ENCODE measurements around the gene OR51V1. TPM values are rescaled to one million over a fixed set of nuclear protein-coding genes. Genes with fewer than 3 reads are reported as not detected.

The OR51V1 gene
- total RNA-seq, 1 experiment from 2014 or later, result not detected

DNA sequence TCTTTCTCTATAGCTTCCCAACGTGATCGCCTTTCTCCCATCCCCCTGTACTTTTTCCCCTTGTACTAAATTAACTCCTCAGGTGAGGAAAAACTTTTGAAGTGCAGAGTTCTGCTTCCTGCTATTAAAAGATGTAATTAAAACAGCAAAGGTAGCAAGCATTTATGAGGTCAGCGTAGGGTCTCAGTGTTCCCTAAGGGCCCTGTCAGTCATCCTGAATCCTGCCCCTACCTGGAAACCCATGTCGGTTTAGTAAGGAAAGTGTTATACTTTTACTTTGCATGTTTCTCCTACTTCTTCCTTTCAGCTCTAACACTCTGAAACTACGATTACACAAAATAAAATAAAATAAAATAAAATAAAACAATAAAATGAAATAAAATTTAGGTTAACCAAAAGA is 27.6 kb upstream of the OR51V1 start:
- H3K4me1 ChIP-seq (ENCODE audit: insufficient read depth, low read length), result no peaks in the 10 kb centered on the region
- H3K9ac ChIP-seq (ENCODE audit: low read length), result no peak overlapping the region
- H3K36me3 ChIP-seq (ENCODE audit: low read depth, low read length), result no peaks in the 10 kb centered on the region
- H3K4me3 ChIP-seq (ENCODE audit: low read length), result no peak overlapping the region
- TF ChIP-seq, protein P1, sequence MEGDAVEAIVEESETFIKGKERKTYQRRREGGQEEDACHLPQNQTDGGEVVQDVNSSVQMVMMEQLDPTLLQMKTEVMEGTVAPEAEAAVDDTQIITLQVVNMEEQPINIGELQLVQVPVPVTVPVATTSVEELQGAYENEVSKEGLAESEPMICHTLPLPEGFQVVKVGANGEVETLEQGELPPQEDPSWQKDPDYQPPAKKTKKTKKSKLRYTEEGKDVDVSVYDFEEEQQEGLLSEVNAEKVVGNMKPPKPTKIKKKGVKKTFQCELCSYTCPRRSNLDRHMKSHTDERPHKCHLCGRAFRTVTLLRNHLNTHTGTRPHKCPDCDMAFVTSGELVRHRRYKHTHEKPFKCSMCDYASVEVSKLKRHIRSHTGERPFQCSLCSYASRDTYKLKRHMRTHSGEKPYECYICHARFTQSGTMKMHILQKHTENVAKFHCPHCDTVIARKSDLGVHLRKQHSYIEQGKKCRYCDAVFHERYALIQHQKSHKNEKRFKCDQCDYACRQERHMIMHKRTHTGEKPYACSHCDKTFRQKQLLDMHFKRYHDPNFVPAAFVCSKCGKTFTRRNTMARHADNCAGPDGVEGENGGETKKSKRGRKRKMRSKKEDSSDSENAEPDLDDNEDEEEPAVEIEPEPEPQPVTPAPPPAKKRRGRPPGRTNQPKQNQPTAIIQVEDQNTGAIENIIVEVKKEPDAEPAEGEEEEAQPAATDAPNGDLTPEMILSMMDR (conservative IDR thresholded peaks at IDR 0.05; ENCODE audit: low read depth, low read length), result no peak
- TF ChIP-seq EZH2phosphoT487 (IDR thresholded peaks at IDR 0.05; ENCODE audit: borderline replicate concordance, low read length) (no peak), EZH2 (IDR thresholded peaks at IDR 0.05; ENCODE audit: low read length, unreplicated experiment) (no peak)
- ATAC-seq, result no peak
- DNase-seq, result no peak
- H3K27me3 ChIP-seq (ENCODE audit: low read length), result no peaks in the 10 kb centered on the region
- no peak overlapping the region for H3K27ac ChIP-seq (ENCODE audit: low read length)
- no peaks in the 10 kb centered on the region for H3K79me2 ChIP-seq (ENCODE audit: low read length)
- no peak overlapping the region for H2AFZ ChIP-seq (ENCODE audit: low read length)
- no peaks in the 10 kb centered on the region for H3F3A ChIP-seq (ENCODE audit: low read length, unreplicated experiment)
- no peaks in the 10 kb centered on the region for H3K9me2 ChIP-seq (replicated peaks; ENCODE audit: low read length)
- BruUV-seq (replicated peaks), result no TSS peak
- CTCF ChIA-PET, result no interaction called here
- no peaks in the 10 kb centered on the region for H3K9me3 ChIP-seq (ENCODE audit: low read length)
- POLR2A ChIA-PET (ENCODE audit: unreplicated experiment), result no interaction called here
- intact Hi-C loops (cut with micrococcal nuclease), result no loop called here
- no peak overlapping the region for H3K4me2 ChIP-seq (ENCODE audit: low read length)
- H4K20me1 ChIP-seq (ENCODE audit: low read length), result no peaks in the 10 kb centered on the region

GRCh38 chr11:5227681-5228080 is 27.2 kb upstream of the OR51V1 start:
- intact Hi-C loops (cut with micrococcal nuclease), result no loop called here
- ChIA-PET CTCF (no interaction called here), POLR2A (ENCODE audit: unreplicated experiment) (no interaction called here)

DNA sequence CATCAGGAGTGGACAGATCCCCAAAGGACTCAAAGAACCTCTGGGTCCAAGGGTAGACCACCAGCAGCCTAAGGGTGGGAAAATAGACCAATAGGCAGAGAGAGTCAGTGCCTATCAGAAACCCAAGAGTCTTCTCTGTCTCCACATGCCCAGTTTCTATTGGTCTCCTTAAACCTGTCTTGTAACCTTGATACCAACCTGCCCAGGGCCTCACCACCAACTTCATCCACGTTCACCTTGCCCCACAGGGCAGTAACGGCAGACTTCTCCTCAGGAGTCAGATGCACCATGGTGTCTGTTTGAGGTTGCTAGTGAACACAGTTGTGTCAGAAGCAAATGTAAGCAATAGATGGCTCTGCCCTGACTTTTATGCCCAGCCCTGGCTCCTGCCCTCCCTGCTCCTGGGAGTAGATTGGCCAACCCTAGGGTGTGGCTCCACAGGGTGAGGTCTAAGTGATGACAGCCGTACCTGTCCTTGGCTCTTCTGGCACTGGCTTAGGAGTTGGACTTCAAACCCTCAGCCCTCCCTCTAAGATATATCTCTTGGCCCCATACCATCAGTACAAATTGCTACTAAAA is 26.3 kb upstream of the OR51V1 start, which contains the start of gene HBB:
Gene HBB, minus strand, starts transcription at position 340 of the 579 bp plus-strand sequence. Its CDS starts 50 bp downstream, at position 290.
- Histone ChIP-seq H2AFZ (ENCODE audit: low read length) (no peak within 1 kb of the TSS), H3K9ac (ENCODE audit: low read length) (no peak within 1 kb of the TSS), H4K20me1 (ENCODE audit: low read length) (no peaks in the 10 kb centered on the region), H3F3A (ENCODE audit: low read length, unreplicated experiment) (no peaks in the 10 kb centered on the region), H3K9me3 (ENCODE audit: low read length) (no peaks in the 10 kb centered on the region), H3K4me3 (ENCODE audit: low read length) (no peak within 1 kb of the TSS), H3K27ac (ENCODE audit: low read length) (no peak within 1 kb of the TSS), H3K27me3 (ENCODE audit: low read length) (no peaks in the 10 kb centered on the region), H3K9me2 (replicated peaks; ENCODE audit: low read length) (no peaks in the 10 kb centered on the region), H3K36me3 (ENCODE audit: low read depth, low read length) (no peaks in the 10 kb centered on the region), H3K4me1 (ENCODE audit: insufficient read depth, low read length) (no peaks in the 10 kb centered on the region), H3K79me2 (ENCODE audit: low read length) (no peaks in the 10 kb centered on the region), H3K4me2 (ENCODE audit: low read length) (no peak within 1 kb of the TSS)
- BruUV-seq (replicated peaks), result no TSS peak
- TF ChIP-seq EZH2phosphoT487 (IDR thresholded peaks at IDR 0.05; ENCODE audit: borderline replicate concordance, low read length), result no peak
- ATAC-seq, result no peak
- ChIA-PET CTCF (no interaction called here), POLR2A (ENCODE audit: unreplicated experiment) (no interaction called here)
- intact Hi-C loops (cut with micrococcal nuclease), result no loop called here
- DNase-seq, result no peak

More at GRCh38 chr11:5227681-5228080, 27.2 kb upstream of the OR51V1 start:
- no peaks in the 10 kb centered on the region for H3F3A ChIP-seq (ENCODE audit: low read length, unreplicated experiment)
- ATAC-seq (no peak), DNase-seq (no peak)
- no peaks in the 10 kb centered on the region for H3K36me3 ChIP-seq (ENCODE audit: low read depth, low read length)
- H3K79me2 ChIP-seq (ENCODE audit: low read length), result no peaks in the 10 kb centered on the region
- TF ChIP-seq EZH2phosphoT487 (IDR thresholded peaks at IDR 0.05; ENCODE audit: borderline replicate concordance, low read length) (no peak), EZH2 (IDR thresholded peaks at IDR 0.05; ENCODE audit: low read length, unreplicated experiment) (no peak)
- TF ChIP-seq, protein P1 (conservative IDR thresholded peaks at IDR 0.05; ENCODE audit: low read depth, low read length), result no peak
- H3K27ac ChIP-seq (ENCODE audit: low read length), result no peak overlapping the region
- BruUV-seq (replicated peaks), result no TSS peak
- H3K9me3 ChIP-seq (ENCODE audit: low read length), result no peaks in the 10 kb centered on the region
- H3K4me1 ChIP-seq (ENCODE audit: insufficient read depth, low read length), result no peaks in the 10 kb centered on the region
- no peaks in the 10 kb centered on the region for H3K9me2 ChIP-seq (replicated peaks; ENCODE audit: low read length)
- no peak overlapping the region for H2AFZ ChIP-seq (ENCODE audit: low read length)
- H3K4me2 ChIP-seq (ENCODE audit: low read length), result no peak overlapping the region
- H3K27me3 ChIP-seq (ENCODE audit: low read length), result no peaks in the 10 kb centered on the region
- H4K20me1 ChIP-seq (ENCODE audit: low read length), result no peaks in the 10 kb centered on the region
- H3K4me3 ChIP-seq (ENCODE audit: low read length), result no peak overlapping the region
- H3K9ac ChIP-seq (ENCODE audit: low read length), result no peak overlapping the region

Data from PC-3 (cell line).